Peyer's patch (tissue), 4 donors: ENCODE results near the gene PTCRA. TPM values are rescaled to one million over a fixed set of nuclear protein-coding genes. Genes with fewer than 3 reads are reported as not detected.

Experiments
- DNase-seq, 3 donors: peaks; one replicate each; pipeline ENCODE4 v3.0.0-alpha.2; 2017 to 2019
- H3K27ac ChIP-seq, 4 donors: fragments of 200-600 bp; sonication (generic); one replicate each; pipeline ENCODE4 v1.5.1; 2016 to 2019
- H3K27me3 ChIP-seq, 2 donors: fragments of 200-600 bp; sonication (generic); one replicate each; pipeline ENCODE4 v1.5.1; 2019
- H3K36me3 ChIP-seq, 3 donors: fragments of 200-600 bp; sonication (generic); one replicate each; pipeline ENCODE4 v1.5.1; 2016 to 2019
- H3K4me1 ChIP-seq, 4 donors: fragments of 200-600 bp; sonication (generic); one replicate each; pipeline ENCODE4 v1.5.1; 2016 to 2019
- H3K4me3 ChIP-seq, 4 donors: fragments of 200-600 bp; sonication (generic); 1 replicate in 3 of 4; 2 replicates in 1 of 4; pipeline ENCODE4 v1.5.1; 2016 to 2019; ENCODE audit warnings: mild to moderate bottlenecking in 1 of 4
- H3K9me3 ChIP-seq, 4 donors: fragments of 200-600 bp; sonication (generic); one replicate each; pipeline ENCODE4 v1.5.1; 2016 to 2019; ENCODE audit warnings: mild to moderate bottlenecking in 1 of 4
- POLR2A ChIP-seq, 2 donors: fragments of 450-650 bp; IDR thresholded peaks; one replicate each; pipeline ENCODE4 v1.5.1; 2017; ENCODE audit warnings: antibody characterized with exemption in 2 of 2, mild to moderate bottlenecking in 2 of 2, moderate library complexity in 2 of 2
- total RNA-seq, 4 donors: library from RNA; depleted of rRNA; stranded (reverse); fragments of >200 nt; gene quantifications; one replicate each; pipeline ENCODE4 v1.1.0, GENCODE V29; 2016
- TF ChIP-seq, protein P1 (sequence below), 6 experiments: fragments of 450-650 bp in 4 of 6; fragments of 200-600 bp in 2 of 6; sonication (generic) in 1 of 6; IDR thresholded peaks; one replicate each; pipeline ENCODE4 v1.5.1; 2017 to 2019; ENCODE audit warnings: antibody characterized with exemption in 6 of 6, mild to moderate bottlenecking in 3 of 6, moderate library complexity in 1 of 6

PTCRA gene
- total RNA-seq, 4 donors from 2014 or later, result not detected

DNA sequence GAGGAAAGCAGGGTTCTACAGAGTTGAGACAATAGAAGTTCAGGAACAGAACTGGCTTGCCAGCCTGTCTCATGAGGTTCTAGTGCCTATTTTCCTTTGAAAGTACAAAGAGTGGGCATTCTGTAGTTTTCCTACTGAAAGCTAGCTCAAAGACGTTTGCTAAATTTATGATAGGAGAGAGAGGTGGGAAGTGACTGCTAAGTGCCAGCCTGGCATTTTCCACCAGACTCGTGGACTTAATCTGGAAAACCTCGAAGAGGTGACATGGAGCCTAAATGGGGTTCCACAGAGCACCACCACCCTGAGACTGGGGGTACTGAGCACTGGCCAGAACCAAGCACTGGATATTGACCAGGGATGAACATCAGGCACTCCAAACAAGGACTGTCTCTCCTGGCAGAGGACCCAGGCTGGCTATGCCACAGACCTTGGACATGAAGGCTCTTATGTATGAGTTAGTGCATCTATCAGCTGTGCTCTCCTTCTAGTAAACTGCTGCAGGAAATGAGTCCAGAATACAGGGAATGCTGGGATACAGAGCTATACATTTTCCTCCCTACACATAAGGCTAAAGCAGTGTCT is 56.0 kb downstream of the PTCRA start:
- H3K36me3 ChIP-seq, result peaks cover 0 to 22% (median 0%) of the 10 kb centered on the region in 3 donors
- H3K4me3 ChIP-seq, result no peak overlapping the region
- no peaks in the 10 kb centered on the region for H3K9me3 ChIP-seq
- H3K27ac ChIP-seq, result no peak overlapping the region
- DNase-seq, result no peak
- H3K4me1 ChIP-seq, result no peaks in the 10 kb centered on the region
- no peak for TF ChIP-seq POLR2A (IDR thresholded peaks at IDR 0.05)
- TF ChIP-seq, protein P1, sequence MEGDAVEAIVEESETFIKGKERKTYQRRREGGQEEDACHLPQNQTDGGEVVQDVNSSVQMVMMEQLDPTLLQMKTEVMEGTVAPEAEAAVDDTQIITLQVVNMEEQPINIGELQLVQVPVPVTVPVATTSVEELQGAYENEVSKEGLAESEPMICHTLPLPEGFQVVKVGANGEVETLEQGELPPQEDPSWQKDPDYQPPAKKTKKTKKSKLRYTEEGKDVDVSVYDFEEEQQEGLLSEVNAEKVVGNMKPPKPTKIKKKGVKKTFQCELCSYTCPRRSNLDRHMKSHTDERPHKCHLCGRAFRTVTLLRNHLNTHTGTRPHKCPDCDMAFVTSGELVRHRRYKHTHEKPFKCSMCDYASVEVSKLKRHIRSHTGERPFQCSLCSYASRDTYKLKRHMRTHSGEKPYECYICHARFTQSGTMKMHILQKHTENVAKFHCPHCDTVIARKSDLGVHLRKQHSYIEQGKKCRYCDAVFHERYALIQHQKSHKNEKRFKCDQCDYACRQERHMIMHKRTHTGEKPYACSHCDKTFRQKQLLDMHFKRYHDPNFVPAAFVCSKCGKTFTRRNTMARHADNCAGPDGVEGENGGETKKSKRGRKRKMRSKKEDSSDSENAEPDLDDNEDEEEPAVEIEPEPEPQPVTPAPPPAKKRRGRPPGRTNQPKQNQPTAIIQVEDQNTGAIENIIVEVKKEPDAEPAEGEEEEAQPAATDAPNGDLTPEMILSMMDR (IDR thresholded peaks at IDR 0.05), result no peak
- H3K27me3 ChIP-seq, result no peaks in the 10 kb centered on the region

DNA sequence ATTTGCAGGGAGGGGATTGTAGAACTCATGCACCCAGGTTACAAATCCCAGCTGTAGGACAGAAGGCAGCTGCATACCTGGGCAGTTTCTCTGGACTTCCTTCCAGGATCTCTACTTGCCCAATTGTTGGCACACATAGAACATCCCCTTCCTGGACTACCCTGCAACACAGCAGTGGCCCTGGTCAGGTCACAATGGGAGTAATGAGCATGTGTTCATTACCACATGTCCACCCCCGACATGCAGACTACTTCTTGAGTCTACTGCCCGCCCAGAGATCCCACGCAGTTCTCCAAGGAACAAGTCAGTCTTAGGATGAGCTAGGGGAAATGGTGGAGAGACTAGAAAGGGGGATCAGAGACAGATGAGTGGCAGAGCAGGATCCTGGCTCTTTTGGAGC is 58.1 kb downstream of the PTCRA start:
- no peak for TF ChIP-seq POLR2A (IDR thresholded peaks at IDR 0.05)
- TF ChIP-seq, protein P1 (IDR thresholded peaks at IDR 0.05), result no peak
- DNase-seq, result no peak
- Histone ChIP-seq H3K36me3 (peaks cover 0 to 4% (median 0%) of the 10 kb centered on the region in 3 donors), H3K4me1 (peaks cover 0 to 5% (median 5%) of the 10 kb centered on the region in 4 donors), H3K27ac (no peak overlapping the region), H3K4me3 (no peak overlapping the region), H3K9me3 (no peaks in the 10 kb centered on the region), H3K27me3 (no peaks in the 10 kb centered on the region)

DNA sequence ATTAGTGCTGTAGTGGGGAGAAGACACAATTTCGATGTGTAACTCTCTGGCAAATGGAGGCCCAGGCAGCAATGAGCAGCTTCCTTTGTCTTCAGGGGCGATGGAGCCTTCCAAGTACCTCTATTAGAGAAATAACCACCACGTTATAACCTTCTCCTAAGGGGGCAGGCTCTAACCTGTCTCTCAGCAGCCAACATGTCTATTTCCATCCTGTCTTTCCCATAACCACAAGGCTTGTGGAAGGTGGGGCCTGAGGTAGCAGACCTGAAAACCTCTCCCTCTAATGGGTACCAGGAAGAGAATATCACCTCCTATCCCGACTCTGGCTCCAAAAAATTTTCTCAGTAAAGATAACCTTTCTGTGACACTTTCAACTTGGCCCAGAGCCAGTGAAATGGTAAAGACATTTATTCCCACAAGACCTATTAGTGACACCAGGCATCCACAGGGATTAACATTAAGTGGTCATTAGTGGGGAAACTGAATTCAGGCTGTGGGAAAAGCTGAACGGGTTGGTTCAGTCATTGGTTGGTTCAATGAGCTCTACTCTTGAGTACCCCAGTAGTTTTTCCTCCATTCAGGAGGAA is 59.2 kb downstream of the PTCRA start:
- H3K27ac ChIP-seq, result no peak overlapping the region
- H3K4me1 ChIP-seq, result peaks cover 0 to 12% (median 7%) of the 10 kb centered on the region in 4 donors
- H3K4me3 ChIP-seq, result no peak overlapping the region
- H3K27me3 ChIP-seq, result no peaks in the 10 kb centered on the region
- no peaks in the 10 kb centered on the region for H3K36me3 ChIP-seq
- no peak for DNase-seq
- H3K9me3 ChIP-seq, result no peaks in the 10 kb centered on the region
- TF ChIP-seq, protein P1 (IDR thresholded peaks at IDR 0.05), result no peak
- no peak for TF ChIP-seq POLR2A (IDR thresholded peaks at IDR 0.05)

Other genes with a start within 250 kb of the PTCRA start
- 1 to 10 TPM in 2 of 4 donors, under 1 TPM in 1, not detected in 1; 0.67 to 9.9 (median 1.3) TPM for gene PRPH2, start 193.5 kb upstream of the PTCRA start, total RNA-seq
- gene TBCC, start 169.9 kb upstream of the PTCRA start, total RNA-seq, result 10 to 100 TPM; 23.1 to 36.4 (median 30.7) TPM
- gene BICRAL, start 134.0 kb upstream of the PTCRA start, total RNA-seq, result 10 to 100 TPM; 15.3 to 20.1 (median 17.1) TPM
- 10 to 100 TPM; 49.6 to 67.0 (median 53.2) TPM for gene RPL7L1, start 36.4 kb upstream of the PTCRA start, total RNA-seq
- gene CNPY3, start 13.4 kb downstream of the PTCRA start, total RNA-seq, result 100 to 1,000 TPM in 1 of 4 donors, 10 to 100 TPM in 3; 27.8 to 101 (median 47.9) TPM
- gene GNMT, start 44.7 kb downstream of the PTCRA start, total RNA-seq, result 1 to 10 TPM in 1 of 4 donors, not detected in 3; 4.3 TPM
- 10 to 100 TPM; 19.0 to 61.3 (median 39.0) TPM for gene PEX6, start 63.1 kb downstream of the PTCRA start, total RNA-seq
- 100 to 1,000 TPM in 3 of 4 donors, 10 to 100 TPM in 1; 84.2 to 177 (median 152) TPM for gene PPP2R5D, start 68.5 kb downstream of the PTCRA start, total RNA-seq
- 10 to 100 TPM; 34.3 to 40.4 (median 36.1) TPM for gene MEA1, start 97.9 kb downstream of the PTCRA start, total RNA-seq
- 10 to 100 TPM; 38.8 to 59.2 (median 52.6) TPM for gene KLHDC3, start 98.2 kb downstream of the PTCRA start, total RNA-seq
- gene RRP36, start 105.6 kb downstream of the PTCRA start, total RNA-seq, result 10 to 100 TPM; 39.2 to 75.9 (median 50.4) TPM
- gene CUL7, start 137.8 kb downstream of the PTCRA start, total RNA-seq, result 10 to 100 TPM; 19.4 to 33.0 (median 23.1) TPM
- gene MRPL2, start 143.4 kb downstream of the PTCRA start, total RNA-seq, result 10 to 100 TPM; 19.0 to 40.8 (median 22.1) TPM
- 100 to 1,000 TPM in 3 of 4 donors, 10 to 100 TPM in 1; 50.3 to 214 (median 183) TPM for gene KLC4, start 143.6 kb downstream of the PTCRA start, total RNA-seq
- gene PTK7, start 160.3 kb downstream of the PTCRA start, total RNA-seq, result 10 to 100 TPM in 3 of 4 donors, 1 to 10 TPM in 1; 4.4 to 22.3 (median 18.3) TPM